HepG2 (cell line): ENCODE data around the gene RAD17. TPM values are rescaled to one million over a fixed set of nuclear protein-coding genes. Genes with fewer than 3 reads are reported as not detected.

Experiments used
- CBX5 ChIP-seq: sonication (generic); formaldehyde crosslinking; IDR thresholded peaks from 2 replicates; pipeline ENCODE4 v1.4.0; 2020; ENCODE audit warnings: missing genetic modification reagents, borderline replicate concordance
- EEA1 ChIP-seq: sonication (generic); formaldehyde crosslinking; IDR thresholded peaks from 2 replicates; pipeline ENCODE4 v1.5.1; 2020; ENCODE audit warnings: mild to moderate bottlenecking, missing genetic modification reagents, borderline replicate concordance
- ETV6 ChIP-seq: sonication (generic); formaldehyde crosslinking; conservative IDR thresholded peaks from 2 replicates; pipeline ENCODE4 v1.4.0; 2020; ENCODE audit warnings: missing genetic modification reagents
- FOXK1 ChIP-seq: sonication (generic); formaldehyde crosslinking; IDR thresholded peaks from 2 replicates; pipeline ENCODE4 v1.4.0; 2020; ENCODE audit warnings: low read depth, missing genetic modification reagents, borderline replicate concordance
- HCFC1 ChIP-seq: fragments of 150-350 bp; IDR thresholded peaks from 2 replicates; pipeline ENCODE4 v1.6.1; 2014; ENCODE audit warnings: low read depth, low read length
- KAT8 ChIP-seq: IDR thresholded peaks from 2 replicates; pipeline ENCODE4 v1.6.1; 2016; ENCODE audit warnings: missing genetic modification reagents, missing compliant biosample characterization
- KDM1A ChIP-seq: IDR thresholded peaks from 2 replicates; pipeline ENCODE4 v1.6.1; 2016; ENCODE audit warnings: missing compliant biosample characterization
- KDM6A ChIP-seq: IDR thresholded peaks from 2 replicates; pipeline ENCODE4 v1.6.1; 2016; ENCODE audit warnings: low read depth
- MEF2D ChIP-seq: sonication (generic); formaldehyde crosslinking; IDR thresholded peaks from 2 replicates; pipeline ENCODE4 v1.5.1; 2020; ENCODE audit warnings: mild to moderate bottlenecking, missing genetic modification reagents
- NR2F2 ChIP-seq: IDR thresholded peaks from 2 replicates; pipeline ENCODE4 v1.6.1; 2012; ENCODE audit warnings: low read depth, inconsistent platforms, borderline replicate concordance
- ZNF10 ChIP-seq: sonication (generic); formaldehyde crosslinking; IDR thresholded peaks from 2 replicates; pipeline ENCODE4 v1.4.0; 2020; ENCODE audit warnings: mild to moderate bottlenecking, low read depth, missing genetic modification reagents, borderline replicate concordance
- ZNF337 ChIP-seq: sonication (generic); formaldehyde crosslinking; IDR thresholded peaks from 2 replicates; pipeline ENCODE4 v1.5.1; 2020; ENCODE audit warnings: missing genetic modification reagents, low read depth, mild to moderate bottlenecking, borderline replicate concordance
- ZSCAN25 ChIP-seq: sonication (generic); formaldehyde crosslinking; IDR thresholded peaks from 2 replicates; pipeline ENCODE4 v1.8.0; 2022; ENCODE audit warnings: mild to moderate bottlenecking, missing genetic modification reagents
- polyA plus RNA-seq, 8 experiments: library from polyadenylated mRNA; depleted of rRNA in 3 of 8; stranded (reverse) in 7 of 8; unstranded in 1 of 8; fragments of >200 nt; fragmentation: Illumina TruSeq in 4 of 8; extraction: Trizol in 4 of 8; gene quantifications; 2 replicates each; pipeline versions ENCODE4 v1.2.1 to v1.2.3, GENCODE V29; 2011 to 2016; ENCODE audit warnings: low read depth in 4 of 8, missing spikeins in 1 of 8, mixed read lengths in 1 of 8; ENCODE audit not compliant: insufficient read depth in 1 of 8
- total RNA-seq, 5 experiments: library from RNA; depleted of rRNA; stranded (reverse); fragments of >200 nt; fragmentation: Illumina TruSeq; extraction: Trizol; gene quantifications; 2 replicates each; pipeline ENCODE4 v1.2.3, GENCODE V29; 2016; ENCODE audit warnings: low read depth in 1 of 5
- TF ChIP-seq, protein P1 (sequence below): IDR thresholded peaks from 2 replicates; pipeline ENCODE4 v1.4.0; 2020; ENCODE audit warnings: mild to moderate bottlenecking, missing genetic modification reagents
- TF ChIP-seq, protein P2 (sequence below): sonication (generic); formaldehyde crosslinking; conservative IDR thresholded peaks from 2 replicates; pipeline ENCODE4 v1.4.0; 2020; ENCODE audit warnings: missing genetic modification reagents
- TF ChIP-seq, protein P3 (sequence below): sonication (generic); formaldehyde crosslinking; IDR thresholded peaks from 2 replicates; pipeline ENCODE4 v1.8.1; 2023; ENCODE audit warnings: missing genetic modification reagents, inconsistent platforms, borderline replicate concordance
- TF ChIP-seq, protein P4 (sequence below): sonication (generic); formaldehyde crosslinking; IDR thresholded peaks from 2 replicates; pipeline ENCODE4 v1.4.0; 2020; ENCODE audit warnings: missing genetic modification reagents
- TF ChIP-seq, protein P5 (sequence below): sonication (generic); formaldehyde crosslinking; IDR thresholded peaks from 2 replicates; pipeline ENCODE4 v1.8.1; 2022; ENCODE audit warnings: low read depth, mild to moderate bottlenecking, missing genetic modification reagents

RAD17 gene
- total and polyA plus RNA-seq, 2 of the 13 experiments (the other 11 are each of a cell fraction or from before 2014, with no cell fraction given) = 24.0 to 25.9 TPM

DNA sequence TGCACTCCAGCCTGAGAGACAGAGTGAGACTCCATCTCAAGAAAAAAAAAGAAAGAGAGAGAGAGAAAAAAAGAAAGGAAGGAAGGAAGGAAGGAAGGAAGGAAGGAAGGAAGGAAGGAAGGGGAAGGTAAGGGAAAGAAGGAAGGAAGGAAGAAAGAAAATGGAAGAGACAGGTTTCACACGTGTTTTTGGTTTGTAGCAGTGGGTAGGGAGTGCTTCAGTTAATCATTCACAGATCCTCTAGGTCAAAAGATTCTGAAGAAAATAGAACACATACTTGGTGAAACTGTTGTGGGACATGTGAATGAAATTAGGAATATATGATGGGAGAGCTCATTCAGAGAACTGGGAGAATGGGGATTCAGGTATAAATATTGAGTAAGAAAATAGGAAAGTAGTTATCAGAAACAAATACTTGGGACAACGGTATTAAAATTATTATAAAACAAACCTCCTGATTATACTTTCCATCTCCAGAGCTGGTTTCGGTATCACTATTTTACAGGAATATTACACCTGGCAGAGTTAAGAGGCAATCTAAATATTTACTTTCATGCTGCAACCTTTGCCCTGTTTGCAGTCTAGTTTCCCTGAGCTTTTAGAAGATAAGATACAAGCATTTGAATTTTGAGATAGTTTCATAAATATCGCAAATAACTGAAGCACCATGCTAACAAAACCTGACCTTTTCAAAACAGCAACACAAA is 82.5 kb downstream of the RAD17 start (continued):
- TF ChIP-seq, protein P1, sequence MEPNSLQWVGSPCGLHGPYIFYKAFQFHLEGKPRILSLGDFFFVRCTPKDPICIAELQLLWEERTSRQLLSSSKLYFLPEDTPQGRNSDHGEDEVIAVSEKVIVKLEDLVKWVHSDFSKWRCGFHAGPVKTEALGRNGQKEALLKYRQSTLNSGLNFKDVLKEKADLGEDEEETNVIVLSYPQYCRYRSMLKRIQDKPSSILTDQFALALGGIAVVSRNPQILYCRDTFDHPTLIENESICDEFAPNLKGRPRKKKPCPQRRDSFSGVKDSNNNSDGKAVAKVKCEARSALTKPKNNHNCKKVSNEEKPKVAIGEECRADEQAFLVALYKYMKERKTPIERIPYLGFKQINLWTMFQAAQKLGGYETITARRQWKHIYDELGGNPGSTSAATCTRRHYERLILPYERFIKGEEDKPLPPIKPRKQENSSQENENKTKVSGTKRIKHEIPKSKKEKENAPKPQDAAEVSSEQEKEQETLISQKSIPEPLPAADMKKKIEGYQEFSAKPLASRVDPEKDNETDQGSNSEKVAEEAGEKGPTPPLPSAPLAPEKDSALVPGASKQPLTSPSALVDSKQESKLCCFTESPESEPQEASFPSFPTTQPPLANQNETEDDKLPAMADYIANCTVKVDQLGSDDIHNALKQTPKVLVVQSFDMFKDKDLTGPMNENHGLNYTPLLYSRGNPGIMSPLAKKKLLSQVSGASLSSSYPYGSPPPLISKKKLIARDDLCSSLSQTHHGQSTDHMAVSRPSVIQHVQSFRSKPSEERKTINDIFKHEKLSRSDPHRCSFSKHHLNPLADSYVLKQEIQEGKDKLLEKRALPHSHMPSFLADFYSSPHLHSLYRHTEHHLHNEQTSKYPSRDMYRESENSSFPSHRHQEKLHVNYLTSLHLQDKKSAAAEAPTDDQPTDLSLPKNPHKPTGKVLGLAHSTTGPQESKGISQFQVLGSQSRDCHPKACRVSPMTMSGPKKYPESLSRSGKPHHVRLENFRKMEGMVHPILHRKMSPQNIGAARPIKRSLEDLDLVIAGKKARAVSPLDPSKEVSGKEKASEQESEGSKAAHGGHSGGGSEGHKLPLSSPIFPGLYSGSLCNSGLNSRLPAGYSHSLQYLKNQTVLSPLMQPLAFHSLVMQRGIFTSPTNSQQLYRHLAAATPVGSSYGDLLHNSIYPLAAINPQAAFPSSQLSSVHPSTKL = peak; percentile 82
- TF ChIP-seq KDM6A (CRISPR knock-in tag) (peak; percentile 84), MEF2D (CRISPR knock-in tag) (no peak), CBX5 (CRISPR knock-in tag) (no peak), KDM1A (CRISPR knock-in tag) (no peak), FOXK1 (CRISPR knock-in tag) (no peak), ZNF337 (CRISPR knock-in tag) (no peak), ZSCAN25 (CRISPR knock-in tag) (no peak), HCFC1 (no peak), NR2F2 (peak; percentile 57; the same call in 1 of the 2 replicates), KAT8 (peak; percentile 34; the same call in 1 of the 2 replicates), EEA1 (no peak), ETV6 (CRISPR knock-in tag) (no peak), ZNF10 (no peak)
- TF ChIP-seq, protein P2, sequence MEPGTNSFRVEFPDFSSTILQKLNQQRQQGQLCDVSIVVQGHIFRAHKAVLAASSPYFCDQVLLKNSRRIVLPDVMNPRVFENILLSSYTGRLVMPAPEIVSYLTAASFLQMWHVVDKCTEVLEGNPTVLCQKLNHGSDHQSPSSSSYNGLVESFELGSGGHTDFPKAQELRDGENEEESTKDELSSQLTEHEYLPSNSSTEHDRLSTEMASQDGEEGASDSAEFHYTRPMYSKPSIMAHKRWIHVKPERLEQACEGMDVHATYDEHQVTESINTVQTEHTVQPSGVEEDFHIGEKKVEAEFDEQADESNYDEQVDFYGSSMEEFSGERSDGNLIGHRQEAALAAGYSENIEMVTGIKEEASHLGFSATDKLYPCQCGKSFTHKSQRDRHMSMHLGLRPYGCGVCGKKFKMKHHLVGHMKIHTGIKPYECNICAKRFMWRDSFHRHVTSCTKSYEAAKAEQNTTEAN (CRISPR knock-in tag) = no peak
- TF ChIP-seq, protein P3, sequence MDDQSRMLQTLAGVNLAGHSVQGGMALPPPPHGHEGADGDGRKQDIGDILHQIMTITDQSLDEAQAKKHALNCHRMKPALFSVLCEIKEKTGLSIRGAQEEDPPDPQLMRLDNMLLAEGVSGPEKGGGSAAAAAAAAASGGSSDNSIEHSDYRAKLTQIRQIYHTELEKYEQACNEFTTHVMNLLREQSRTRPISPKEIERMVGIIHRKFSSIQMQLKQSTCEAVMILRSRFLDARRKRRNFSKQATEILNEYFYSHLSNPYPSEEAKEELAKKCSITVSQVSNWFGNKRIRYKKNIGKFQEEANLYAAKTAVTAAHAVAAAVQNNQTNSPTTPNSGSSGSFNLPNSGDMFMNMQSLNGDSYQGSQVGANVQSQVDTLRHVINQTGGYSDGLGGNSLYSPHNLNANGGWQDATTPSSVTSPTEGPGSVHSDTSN = no peak
- TF ChIP-seq, protein P4, sequence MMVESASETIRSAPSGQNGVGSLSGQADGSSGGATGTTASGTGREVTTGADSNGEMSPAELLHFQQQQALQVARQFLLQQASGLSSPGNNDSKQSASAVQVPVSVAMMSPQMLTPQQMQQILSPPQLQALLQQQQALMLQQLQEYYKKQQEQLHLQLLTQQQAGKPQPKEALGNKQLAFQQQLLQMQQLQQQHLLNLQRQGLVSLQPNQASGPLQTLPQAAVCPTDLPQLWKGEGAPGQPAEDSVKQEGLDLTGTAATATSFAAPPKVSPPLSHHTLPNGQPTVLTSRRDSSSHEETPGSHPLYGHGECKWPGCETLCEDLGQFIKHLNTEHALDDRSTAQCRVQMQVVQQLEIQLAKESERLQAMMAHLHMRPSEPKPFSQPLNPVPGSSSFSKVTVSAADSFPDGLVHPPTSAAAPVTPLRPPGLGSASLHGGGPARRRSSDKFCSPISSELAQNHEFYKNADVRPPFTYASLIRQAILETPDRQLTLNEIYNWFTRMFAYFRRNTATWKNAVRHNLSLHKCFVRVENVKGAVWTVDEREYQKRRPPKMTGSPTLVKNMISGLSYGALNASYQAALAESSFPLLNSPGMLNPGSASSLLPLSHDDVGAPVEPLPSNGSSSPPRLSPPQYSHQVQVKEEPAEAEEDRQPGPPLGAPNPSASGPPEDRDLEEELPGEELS (CRISPR knock-in tag) = peak; percentile 72
- TF ChIP-seq, protein P5, sequence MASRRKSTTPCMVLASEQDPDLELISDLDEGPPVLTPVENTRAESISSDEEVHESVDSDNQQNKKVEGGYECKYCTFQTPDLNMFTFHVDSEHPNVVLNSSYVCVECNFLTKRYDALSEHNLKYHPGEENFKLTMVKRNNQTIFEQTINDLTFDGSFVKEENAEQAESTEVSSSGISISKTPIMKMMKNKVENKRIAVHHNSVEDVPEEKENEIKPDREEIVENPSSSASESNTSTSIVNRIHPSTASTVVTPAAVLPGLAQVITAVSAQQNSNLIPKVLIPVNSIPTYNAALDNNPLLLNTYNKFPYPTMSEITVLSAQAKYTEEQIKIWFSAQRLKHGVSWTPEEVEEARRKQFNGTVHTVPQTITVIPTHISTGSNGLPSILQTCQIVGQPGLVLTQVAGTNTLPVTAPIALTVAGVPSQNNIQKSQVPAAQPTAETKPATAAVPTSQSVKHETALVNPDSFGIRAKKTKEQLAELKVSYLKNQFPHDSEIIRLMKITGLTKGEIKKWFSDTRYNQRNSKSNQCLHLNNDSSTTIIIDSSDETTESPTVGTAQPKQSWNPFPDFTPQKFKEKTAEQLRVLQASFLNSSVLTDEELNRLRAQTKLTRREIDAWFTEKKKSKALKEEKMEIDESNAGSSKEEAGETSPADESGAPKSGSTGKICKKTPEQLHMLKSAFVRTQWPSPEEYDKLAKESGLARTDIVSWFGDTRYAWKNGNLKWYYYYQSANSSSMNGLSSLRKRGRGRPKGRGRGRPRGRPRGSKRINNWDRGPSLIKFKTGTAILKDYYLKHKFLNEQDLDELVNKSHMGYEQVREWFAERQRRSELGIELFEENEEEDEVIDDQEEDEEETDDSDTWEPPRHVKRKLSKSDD (CRISPR knock-in tag) = no peak
